Measurements from ENCODE around the gene TUBA1A.

DNA sequence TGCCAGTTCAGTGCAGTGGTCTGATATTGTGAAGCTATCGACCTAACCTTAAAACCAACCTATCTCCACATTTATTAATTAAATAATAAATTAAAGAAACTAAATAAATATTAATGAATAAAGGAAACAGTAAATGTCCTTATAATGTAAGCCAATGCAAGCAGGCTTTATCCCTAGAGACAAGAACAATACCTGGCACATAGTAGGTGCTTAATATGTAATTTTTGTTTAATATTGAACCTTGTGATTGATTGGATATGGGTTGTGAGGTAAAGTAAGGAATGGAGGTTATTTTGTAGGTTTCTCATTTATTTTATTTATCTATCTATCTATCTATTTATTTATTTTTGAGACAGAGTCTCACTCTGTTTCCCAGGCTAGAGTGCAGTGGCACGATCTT lies 49.9 kb downstream of the TUBA1A start:
- TF ChIP-seq, protein P1, sequence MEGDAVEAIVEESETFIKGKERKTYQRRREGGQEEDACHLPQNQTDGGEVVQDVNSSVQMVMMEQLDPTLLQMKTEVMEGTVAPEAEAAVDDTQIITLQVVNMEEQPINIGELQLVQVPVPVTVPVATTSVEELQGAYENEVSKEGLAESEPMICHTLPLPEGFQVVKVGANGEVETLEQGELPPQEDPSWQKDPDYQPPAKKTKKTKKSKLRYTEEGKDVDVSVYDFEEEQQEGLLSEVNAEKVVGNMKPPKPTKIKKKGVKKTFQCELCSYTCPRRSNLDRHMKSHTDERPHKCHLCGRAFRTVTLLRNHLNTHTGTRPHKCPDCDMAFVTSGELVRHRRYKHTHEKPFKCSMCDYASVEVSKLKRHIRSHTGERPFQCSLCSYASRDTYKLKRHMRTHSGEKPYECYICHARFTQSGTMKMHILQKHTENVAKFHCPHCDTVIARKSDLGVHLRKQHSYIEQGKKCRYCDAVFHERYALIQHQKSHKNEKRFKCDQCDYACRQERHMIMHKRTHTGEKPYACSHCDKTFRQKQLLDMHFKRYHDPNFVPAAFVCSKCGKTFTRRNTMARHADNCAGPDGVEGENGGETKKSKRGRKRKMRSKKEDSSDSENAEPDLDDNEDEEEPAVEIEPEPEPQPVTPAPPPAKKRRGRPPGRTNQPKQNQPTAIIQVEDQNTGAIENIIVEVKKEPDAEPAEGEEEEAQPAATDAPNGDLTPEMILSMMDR (IDR thresholded peaks at IDR 0.05 in 4 of 5, conservative IDR thresholded peaks at IDR 0.05 in 1 of 5), result no peak
- no peak for TF ChIP-seq POLR2A (IDR thresholded peaks at IDR 0.05)

Data from gastrocnemius medialis (tissue), 4 donors.